Ovary (tissue), 9 donors: Measurements from ENCODE around the gene ASXL2. TPM values are rescaled to one million over a fixed set of nuclear protein-coding genes. Genes with fewer than 3 reads are reported as not detected.

ENCODE experiments used
- DNase-seq, 5 donors: peaks; one replicate each; pipeline ENCODE4 v3.0.0-alpha.2; 2019 to 2020
- H3K27ac ChIP-seq, 2 donors: fragments of 200-600 bp; one replicate each; pipeline versions ENCODE4 v1.5.1 to v1.8.0; 2019 to 2022
- H3K27me3 ChIP-seq: fragments of 200-600 bp; one replicate; pipeline ENCODE4 v1.8.0; 2022
- H3K36me3 ChIP-seq: fragments of 200-600 bp; sonication (generic); one replicate; pipeline ENCODE4 v1.5.1; 2019
- H3K4me1 ChIP-seq: one replicate; pipeline ENCODE4 v1.8.1; 2013; ENCODE audit warnings: mild to moderate bottlenecking, moderate library complexity; ENCODE audit not compliant: insufficient read depth
- H3K4me3 ChIP-seq: fragments of 200-600 bp; sonication (generic); one replicate; pipeline ENCODE4 v1.5.1; 2017
- H3K9me3 ChIP-seq, 2 donors: fragments of 200-600 bp in 1 of 2; sonication (generic) in 1 of 2; one replicate each; pipeline versions ENCODE4 v1.5.1 to v1.8.1; 2013 to 2019; ENCODE audit warnings: mild to moderate bottlenecking in 1 of 2, moderate library complexity in 1 of 2
- EP300 ChIP-seq: sonication (generic); formaldehyde crosslinking; IDR thresholded peaks from one replicate; pipeline ENCODE4 v1.6.1; 2017; ENCODE audit warnings: antibody characterized with exemption
- POLR2A ChIP-seq: fragments of 450-650 bp; IDR thresholded peaks from one replicate; pipeline ENCODE4 v1.6.1; 2017; ENCODE audit warnings: antibody characterized with exemption, mild to moderate bottlenecking, moderate library complexity
- WGBS, 3 donors: extraction: QIAGEN DNeasy Blood & Tissue Kit in 1 of 3; methylation state at CpG; one replicate each; pipeline versions ENCODE4 v1.1.5 to v1.1.7; 2013 to 2017; 5-methylcytosine and 5-hydroxymethylcytosine counted together
- intact Hi-C, 4 donors: fragments of 100-400 bp; cut with DNase I; formaldehyde crosslinking; loops; one replicate each; pipeline versions ENCODE4 v1.11.0 to v1.15.1; 2022 to 2023
- polyA plus RNA-seq, 2 donors: library from polyadenylated mRNA; stranded (reverse); fragments of 200-250 nt in 1 of 2; fragments of 350-450 nt in 1 of 2; fragmentation: Illumina TruSeq in 1 of 2; extraction: RNeasy Lipid Tissue Mini Kit (QIAGEN cat#74804) in 1 of 2; gene quantifications; one replicate each; pipeline ENCODE4 v1.2.3, GENCODE V29; 2013 to 2014
- total RNA-seq, 7 donors: library from RNA; depleted of rRNA in 2 of 7; stranded (reverse); fragments of >200 nt in 2 of 7; fragmentation: NEBNext Ultra II Directional in 3 of 7; extraction: Animal tissue kit (Norgen Biotek cat#: 25700) in 3 of 7; gene quantifications; one replicate each; pipeline versions ENCODE4 v1.1.0 to v1.2.4, GENCODE V29; 2016 to 2023
- TF ChIP-seq, protein P1 (sequence below), 3 donors: fragments of 450-650 bp in 2 of 3; fragments of 200-600 bp in 1 of 3; IDR thresholded peaks; one replicate each; pipeline versions ENCODE4 v1.5.1 to v1.8.0; 2016 to 2022; ENCODE audit warnings: antibody characterized with exemption in 3 of 3, mild to moderate bottlenecking in 1 of 3
- donor health status: DM: no; HTN: no; CAD: no; lungs with moderate emphysema.
- donor health status: DM: no; HTN: no; CAD: no.
- donor health status: Bipolar disorder and iron deficiency.
- donor health status: DM: yes; HTN: yes; CAD: no.
- donor health status: DM: no; HTN: no; CAD: no.
- donor health status: DM: yes; HTN: yes; CAD: no.

Gene ASXL2
- total and polyA plus RNA-seq, 9 donors, result 3.0 to 25.0 (median 16.4) TPM

DNA sequence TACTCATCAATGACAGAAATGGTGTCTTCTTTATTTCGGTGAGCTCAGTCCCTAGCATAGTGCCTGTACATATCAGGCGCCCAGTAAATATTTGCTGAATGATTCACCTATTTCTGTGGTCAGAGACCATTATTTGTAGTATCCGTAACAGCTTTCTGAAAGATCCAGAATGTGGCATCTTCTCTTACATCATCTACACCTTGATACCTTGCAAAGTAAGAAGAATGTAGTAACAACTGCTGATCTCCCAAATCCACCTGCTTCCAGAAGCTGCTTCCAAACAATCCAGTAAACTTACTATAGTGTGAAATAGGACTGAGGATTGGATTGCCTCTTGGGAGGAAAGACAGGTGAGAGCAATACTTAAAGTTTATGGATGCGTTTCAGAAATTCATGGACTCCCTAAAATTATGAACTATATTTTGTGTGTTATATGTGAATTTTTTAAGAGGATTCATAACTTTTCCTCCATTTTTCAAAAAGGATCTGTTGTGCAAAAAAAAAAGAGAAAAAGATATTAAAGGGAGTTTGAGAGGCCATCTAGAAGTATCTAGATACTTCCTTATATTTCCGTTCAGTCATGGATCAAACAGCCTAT is 945 bp upstream of the ASXL2 start:
- intact Hi-C loops, result no loop called here

DNA sequence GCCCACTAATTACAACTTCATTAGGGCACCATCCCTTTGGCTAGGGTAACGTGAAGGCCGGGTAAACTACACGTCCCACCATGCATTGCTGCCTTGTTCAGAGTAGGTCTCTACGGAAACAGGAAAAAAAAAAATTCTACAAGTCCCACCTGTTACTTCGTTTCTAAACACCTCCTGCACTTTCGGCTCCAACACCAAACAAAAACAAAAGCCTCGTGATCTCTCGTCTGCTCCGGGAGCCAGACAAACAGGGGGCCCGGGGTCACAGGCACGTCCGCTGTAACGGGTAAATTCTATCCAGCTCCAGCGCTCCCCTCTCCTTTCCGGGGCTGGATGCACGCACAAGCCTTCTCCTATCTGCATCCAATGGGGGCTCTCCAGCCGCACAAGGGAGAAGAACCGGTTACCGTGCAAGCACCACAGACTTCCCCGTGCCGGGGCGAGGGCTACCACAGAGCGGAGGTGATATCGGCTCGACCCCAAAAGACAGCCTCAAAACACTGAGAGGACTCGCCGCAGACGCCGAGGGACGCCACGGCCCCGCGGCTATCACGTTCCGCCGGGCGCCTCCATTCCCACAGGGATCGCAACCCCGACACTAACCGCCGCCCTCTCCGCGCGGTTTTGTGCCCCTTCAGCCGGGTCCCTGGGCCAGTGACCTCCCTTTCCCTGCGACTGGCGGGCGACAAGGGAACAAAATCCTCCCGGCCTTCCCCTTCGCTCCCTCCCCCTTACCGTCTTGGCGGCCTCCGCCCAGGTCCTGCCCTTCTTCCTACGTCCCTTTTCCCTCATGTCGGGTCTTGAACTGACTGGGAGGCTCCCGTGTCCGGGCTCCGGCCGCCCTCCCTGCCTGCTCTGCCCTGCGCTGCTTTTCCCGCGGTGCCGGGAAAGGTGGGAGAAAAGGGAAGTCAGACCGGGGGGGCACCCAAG is 591 bp downstream of the ASXL2 start:
- intact Hi-C loops, result no loop called here
- 0% methylated on average over 64 of the region's 64 CpGs for WGBS, 3 donors
- H3K27me3 ChIP-seq, result no peaks in the 10 kb centered on the region
- H3K4me1 ChIP-seq, result peaks cover 4% of the 10 kb centered on the region
- TF ChIP-seq POLR2A (no peak), EP300 (no peak)
- TF ChIP-seq, protein P1, sequence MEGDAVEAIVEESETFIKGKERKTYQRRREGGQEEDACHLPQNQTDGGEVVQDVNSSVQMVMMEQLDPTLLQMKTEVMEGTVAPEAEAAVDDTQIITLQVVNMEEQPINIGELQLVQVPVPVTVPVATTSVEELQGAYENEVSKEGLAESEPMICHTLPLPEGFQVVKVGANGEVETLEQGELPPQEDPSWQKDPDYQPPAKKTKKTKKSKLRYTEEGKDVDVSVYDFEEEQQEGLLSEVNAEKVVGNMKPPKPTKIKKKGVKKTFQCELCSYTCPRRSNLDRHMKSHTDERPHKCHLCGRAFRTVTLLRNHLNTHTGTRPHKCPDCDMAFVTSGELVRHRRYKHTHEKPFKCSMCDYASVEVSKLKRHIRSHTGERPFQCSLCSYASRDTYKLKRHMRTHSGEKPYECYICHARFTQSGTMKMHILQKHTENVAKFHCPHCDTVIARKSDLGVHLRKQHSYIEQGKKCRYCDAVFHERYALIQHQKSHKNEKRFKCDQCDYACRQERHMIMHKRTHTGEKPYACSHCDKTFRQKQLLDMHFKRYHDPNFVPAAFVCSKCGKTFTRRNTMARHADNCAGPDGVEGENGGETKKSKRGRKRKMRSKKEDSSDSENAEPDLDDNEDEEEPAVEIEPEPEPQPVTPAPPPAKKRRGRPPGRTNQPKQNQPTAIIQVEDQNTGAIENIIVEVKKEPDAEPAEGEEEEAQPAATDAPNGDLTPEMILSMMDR (IDR thresholded peaks at IDR 0.05), result no peak
- H3K36me3 ChIP-seq, result no peaks in the 10 kb centered on the region
- H3K4me3 ChIP-seq, result peak overlapping the region; percentile 77
- DNase-seq, result peak; percentile 25 to 58 (median 42)
- H3K27ac ChIP-seq, result peak overlapping the region; percentile 65 to 82
- no peaks in the 10 kb centered on the region for H3K9me3 ChIP-seq

More for the DNA sequence above, 945 bp upstream of the ASXL2 start:
- Histone ChIP-seq H3K27me3 (no peaks in the 10 kb centered on the region), H3K36me3 (no peaks in the 10 kb centered on the region), H3K9me3 (no peaks in the 10 kb centered on the region), H3K4me1 (peaks cover 3% of the 10 kb centered on the region), H3K27ac (no peak overlapping the region), H3K4me3 (no peak overlapping the region)
- TF ChIP-seq, protein P1 (IDR thresholded peaks at IDR 0.05), result no peak
- TF ChIP-seq EP300, result no peak
- no peak for TF ChIP-seq POLR2A
- no peak for DNase-seq
- WGBS, 3 donors, result 85 to 88% (median 85%) methylated on average over 5 of the region's 5 CpGs

DNA sequence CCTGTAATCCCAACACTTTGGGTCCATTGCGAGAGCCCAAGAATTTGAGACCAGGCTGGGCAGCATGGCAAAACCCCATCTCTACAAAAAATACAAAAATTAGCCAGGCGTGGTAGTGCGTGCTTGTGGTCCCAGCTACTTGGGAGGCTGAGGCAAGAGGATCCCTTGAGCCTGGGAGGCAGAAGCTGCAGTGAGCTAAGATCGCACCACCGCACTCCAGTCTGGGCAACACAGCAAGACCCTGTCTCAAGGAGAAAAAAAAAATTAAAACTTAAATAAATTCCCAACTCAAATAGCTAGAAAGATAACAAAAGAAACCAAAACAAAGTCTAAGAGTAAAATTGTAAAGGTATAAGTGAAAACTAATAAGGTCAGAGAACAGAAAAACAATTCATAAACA is 6.2 kb downstream of the ASXL2 start:
- H3K27me3 ChIP-seq, result no peaks in the 10 kb centered on the region
- no peak overlapping the region for H3K27ac ChIP-seq
- DNase-seq, result no peak
- H3K9me3 ChIP-seq, result no peaks in the 10 kb centered on the region
- 95 to 98% (median 96%) methylated on average over 5 of the region's 5 CpGs for WGBS, 3 donors
- peaks cover 4% of the 10 kb centered on the region for H3K4me1 ChIP-seq
- TF ChIP-seq EP300 (no peak), POLR2A (no peak)
- TF ChIP-seq, protein P1 (IDR thresholded peaks at IDR 0.05), result no peak
- intact Hi-C loops, result no loop called here
- no peaks in the 10 kb centered on the region for H3K36me3 ChIP-seq
- no peak overlapping the region for H3K4me3 ChIP-seq

DNA sequence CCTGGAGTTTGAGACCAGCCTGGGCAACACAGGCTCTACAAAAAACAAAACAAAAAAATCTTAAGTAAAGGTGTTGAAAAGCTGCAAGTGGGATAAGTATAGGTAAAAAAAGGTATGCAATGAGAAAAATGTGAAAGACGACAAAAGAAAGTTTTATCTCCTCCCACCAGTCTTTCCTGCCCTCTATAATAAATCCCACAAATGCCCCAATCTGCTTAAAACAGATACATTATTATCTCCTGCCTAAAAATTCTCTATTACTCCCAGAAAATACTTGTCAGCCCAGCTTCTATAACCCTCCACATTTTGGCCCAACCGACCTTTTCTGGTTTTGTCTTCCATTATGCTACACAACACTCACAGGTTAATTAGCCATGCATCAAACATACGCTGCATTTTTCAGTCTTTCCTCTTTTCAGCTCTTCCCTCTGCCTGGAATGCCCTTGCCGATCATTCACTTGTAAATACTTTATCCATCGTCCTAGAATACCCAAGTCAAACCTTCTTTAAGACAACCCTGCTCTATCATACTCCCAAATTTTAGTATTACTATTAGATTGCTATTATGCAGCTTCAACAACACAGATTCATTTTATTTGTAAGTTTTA is 10.8 kb downstream of the ASXL2 start:
- no peaks in the 10 kb centered on the region for H3K9me3 ChIP-seq
- 89 to 94% (median 91%) methylated on average over 5 of the region's 5 CpGs for WGBS, 3 donors
- intact Hi-C loops, result no loop called here
- TF ChIP-seq EP300 (no peak), POLR2A (no peak)
- TF ChIP-seq, protein P1 (IDR thresholded peaks at IDR 0.05), result no peak
- no peak for DNase-seq
- H3K27ac ChIP-seq, result no peak overlapping the region
- H3K4me3 ChIP-seq, result no peak overlapping the region
- no peaks in the 10 kb centered on the region for H3K27me3 ChIP-seq
- H3K4me1 ChIP-seq, result no peaks in the 10 kb centered on the region
- H3K36me3 ChIP-seq, result no peaks in the 10 kb centered on the region
